Right kidney (tissue), 9 donors: ENCODE data around the gene KRTAP5-2.
"Not testable (repeated sequence)": the region's sequence is repeated elsewhere in the genome, so short reads cannot be mapped to it uniquely, and the experiment has no call there.

Experiments
- DNase-seq: peaks from one replicate; pipeline ENCODE4 v3.0.0-alpha.2; 2016
- long read RNA-seq, 8 donors: transcript quantifications; one replicate each; lab custom pipeline, GENCODE V29; 2026

KRTAP5-2 gene, protein sequence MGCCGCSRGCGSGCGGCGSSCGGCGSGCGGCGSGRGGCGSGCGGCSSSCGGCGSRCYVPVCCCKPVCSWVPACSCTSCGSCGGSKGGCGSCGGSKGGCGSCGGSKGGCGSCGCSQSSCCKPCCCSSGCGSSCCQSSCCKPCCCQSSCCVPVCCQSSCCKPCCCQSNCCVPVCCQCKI
- long read RNA-seq, donor 1 = 0 reads
- long read RNA-seq, donor 2 = 0 reads
- long read RNA-seq, donor 3 = 0 reads
- long read RNA-seq, donor 4 = 0 reads
- long read RNA-seq, donor 5 = 0 reads
- long read RNA-seq, donor 6 = 0 reads
- long read RNA-seq, donor 7 = 0 reads
- long read RNA-seq, donor 8 = 0 reads

DNA sequence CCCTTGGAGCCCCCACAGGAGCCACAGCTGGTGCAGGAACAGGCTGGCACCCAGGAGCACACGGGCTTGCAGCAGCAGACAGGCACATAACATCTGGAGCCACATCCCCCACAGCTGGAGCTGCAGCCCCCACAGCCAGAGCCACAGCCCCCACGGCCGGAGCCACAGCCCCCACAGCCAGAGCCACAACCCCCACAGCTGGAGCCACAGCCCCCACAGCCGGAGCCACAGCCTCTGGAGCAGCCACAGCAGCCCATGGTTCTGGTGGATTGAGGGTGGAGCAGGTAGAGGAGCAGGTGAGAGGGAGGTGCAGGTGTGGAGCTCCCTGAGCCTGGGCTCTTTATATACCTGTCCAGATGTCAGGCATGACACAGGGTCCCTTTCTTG, at the start of gene KRTAP5-2:
Gene KRTAP5-2, minus strand, starts transcription at position 301 of the 387 bp plus-strand sequence. Its CDS starts 44 bp downstream, at position 257.
- no peak for DNase-seq

DNA sequence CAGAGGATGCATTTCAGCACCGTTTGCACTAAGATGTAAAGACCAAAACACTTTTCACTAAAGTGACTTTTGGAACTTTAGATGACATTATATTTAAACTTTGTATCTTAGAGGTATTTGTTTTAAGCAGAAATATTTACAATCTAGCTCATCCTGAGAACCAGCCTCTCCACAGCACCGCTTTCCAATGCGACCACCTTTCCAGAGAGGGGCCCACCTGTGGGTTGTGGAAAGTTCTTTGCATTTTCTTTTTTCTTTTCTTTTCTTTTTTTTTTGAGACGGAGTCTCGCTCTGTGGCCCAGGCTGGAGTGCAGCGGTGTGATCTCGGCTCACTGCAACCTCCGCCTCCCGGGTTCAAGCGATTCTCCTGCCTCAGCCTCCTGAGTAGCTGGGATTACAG, 48.4 kb upstream of the KRTAP5-2 start:
- DNase-seq = not testable (repeated sequence)

DNA sequence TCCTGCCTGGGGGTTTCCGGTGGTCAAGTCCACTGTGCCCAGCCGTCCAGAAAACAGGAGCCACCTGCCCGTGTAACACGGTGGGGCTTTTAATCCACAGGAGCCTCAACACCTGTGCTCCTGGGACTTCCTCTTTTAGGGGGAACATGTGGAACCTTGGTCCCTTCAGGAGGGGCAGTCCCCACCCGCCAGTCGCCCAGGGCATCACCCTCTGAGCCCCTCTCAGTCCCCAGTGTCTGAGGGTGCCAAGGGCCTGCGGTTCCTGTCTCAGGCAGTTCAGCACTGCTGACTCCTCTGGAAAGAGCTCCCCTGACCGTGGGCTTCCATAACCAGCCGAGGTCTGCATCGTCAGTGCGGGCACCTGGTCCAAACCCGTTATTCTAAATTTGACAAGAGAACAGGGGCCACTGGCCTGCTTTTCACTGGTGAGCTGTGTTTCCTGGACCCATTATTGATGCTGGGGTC, 47.3 kb upstream of the KRTAP5-2 start:
- DNase-seq = no peak

DNA sequence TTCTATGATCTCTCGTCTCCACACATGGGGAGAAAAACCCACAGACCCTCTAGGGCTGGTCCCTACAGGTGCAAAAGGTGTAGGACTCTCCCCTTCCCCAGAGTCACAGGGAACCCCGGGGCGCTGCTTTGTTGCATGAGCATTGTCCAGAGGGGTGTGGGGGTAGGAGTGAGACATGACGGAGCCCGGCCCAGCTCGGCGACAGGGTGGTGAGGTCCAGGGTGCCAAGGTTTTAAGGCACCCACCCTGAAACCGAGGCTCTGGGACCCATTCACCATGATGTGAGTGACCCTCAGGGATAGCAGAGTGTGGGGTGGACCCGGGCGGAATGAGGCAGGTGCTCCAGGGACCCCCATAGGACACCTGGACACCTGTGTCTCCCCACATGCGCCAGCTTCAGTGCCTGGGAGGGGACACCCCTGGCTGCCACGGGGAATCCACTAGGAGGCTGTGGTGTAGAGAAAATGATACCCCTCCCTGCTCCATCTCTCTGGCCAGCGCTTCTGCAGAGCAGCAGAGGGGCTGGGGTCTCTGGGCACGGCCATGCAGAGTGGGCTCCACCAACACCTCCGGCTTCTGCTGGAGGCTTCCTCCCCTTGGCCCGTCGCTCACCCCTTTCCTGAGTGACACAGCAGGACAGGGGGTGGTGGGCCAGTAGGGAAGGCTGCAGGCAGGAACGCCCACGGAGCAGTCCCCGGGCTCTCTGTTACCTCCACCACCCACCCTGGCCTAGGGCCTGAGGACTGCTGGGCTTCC, 46.7 kb upstream of the KRTAP5-2 start:
- DNase-seq = no peak

DNA sequence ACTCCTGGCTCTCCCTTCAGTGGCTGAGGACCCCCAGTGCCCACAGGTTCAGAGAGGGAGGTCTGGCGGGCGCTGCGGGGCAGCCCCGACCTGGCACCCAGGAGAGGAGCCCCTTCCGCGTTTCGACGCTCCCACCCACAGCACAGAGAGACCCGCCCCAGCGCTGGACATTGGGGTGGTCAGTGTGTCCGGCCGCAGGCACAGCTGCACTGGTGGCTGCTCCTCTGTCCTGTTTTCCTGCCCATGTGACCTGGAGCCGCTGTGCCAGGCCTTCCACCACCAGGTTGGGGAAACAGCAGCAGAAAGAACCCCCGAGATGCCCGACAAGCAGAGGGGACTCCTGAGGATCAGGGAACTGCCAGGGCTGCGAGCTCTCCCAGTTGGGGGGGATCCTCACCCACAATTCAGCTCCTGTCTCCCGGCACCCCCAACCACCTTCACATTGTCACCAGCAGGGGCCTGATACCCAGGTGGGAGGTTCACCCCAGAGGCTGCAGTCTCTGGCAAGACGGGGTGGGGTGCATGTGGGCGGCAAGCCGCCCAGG, 45.1 kb upstream of the KRTAP5-2 start:
- no peak for DNase-seq

DNA sequence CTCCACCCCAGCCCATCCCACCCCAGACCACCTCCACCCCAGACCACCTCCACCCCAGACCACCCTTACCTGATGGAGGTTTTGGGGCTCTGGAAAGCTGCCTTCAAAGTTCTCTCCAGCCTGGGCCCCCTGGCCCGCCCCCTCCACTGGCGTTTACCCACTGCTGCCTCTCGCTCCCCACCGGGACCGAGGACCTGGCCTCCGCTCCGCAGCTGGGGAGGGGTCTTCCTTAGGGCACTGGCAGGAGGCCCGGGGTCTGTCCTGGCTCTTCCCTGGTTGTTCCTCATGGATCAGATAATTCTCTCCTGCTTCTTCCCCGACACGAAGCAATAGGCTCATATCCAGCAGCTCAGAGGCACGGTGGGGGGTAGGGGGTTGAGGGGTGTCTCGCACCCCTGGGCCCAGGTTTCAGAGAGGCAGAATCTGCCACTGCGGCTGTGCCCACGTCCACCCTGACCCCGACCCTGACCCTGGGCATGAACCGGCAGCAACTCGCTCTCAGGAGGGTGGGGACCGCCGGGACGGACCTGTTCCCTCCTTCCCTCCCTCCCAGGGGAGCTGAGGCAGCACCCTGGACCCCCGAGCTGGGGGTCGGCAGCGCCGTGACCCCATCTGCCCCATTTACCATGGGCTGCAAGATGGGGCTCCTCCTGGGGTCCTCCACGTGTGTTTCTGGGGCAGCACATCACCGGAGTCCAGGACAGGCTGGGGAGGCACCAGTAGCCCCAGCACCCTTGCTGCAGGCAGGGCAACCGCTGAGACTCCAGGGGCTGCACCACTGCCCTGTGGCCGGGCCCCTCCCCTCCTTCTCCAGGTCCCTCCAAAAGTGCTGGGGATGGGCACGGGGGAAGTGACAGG, 44.4 kb upstream of the KRTAP5-2 start:
- DNase-seq = no peak

DNA sequence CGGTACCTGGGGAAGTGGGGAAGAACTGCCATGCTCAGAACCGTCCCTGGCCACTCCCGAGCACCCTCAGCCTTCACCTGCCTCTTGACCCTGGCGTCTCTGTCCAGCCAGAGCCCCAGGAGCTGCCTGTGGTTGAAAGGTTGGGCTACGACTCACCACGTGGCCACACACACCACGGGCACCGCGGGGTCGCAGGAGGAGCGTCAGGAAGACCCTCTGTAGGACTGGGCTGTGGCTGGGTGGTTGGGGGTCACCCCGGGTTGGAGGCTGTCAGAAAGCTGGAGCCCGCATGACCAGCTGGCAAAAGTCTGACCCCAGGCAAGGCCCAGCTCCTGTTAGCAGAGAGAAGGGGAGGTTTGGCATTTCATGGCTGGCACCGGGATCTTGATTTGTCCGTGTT, 43.0 kb upstream of the KRTAP5-2 start:
- no peak for DNase-seq

DNA sequence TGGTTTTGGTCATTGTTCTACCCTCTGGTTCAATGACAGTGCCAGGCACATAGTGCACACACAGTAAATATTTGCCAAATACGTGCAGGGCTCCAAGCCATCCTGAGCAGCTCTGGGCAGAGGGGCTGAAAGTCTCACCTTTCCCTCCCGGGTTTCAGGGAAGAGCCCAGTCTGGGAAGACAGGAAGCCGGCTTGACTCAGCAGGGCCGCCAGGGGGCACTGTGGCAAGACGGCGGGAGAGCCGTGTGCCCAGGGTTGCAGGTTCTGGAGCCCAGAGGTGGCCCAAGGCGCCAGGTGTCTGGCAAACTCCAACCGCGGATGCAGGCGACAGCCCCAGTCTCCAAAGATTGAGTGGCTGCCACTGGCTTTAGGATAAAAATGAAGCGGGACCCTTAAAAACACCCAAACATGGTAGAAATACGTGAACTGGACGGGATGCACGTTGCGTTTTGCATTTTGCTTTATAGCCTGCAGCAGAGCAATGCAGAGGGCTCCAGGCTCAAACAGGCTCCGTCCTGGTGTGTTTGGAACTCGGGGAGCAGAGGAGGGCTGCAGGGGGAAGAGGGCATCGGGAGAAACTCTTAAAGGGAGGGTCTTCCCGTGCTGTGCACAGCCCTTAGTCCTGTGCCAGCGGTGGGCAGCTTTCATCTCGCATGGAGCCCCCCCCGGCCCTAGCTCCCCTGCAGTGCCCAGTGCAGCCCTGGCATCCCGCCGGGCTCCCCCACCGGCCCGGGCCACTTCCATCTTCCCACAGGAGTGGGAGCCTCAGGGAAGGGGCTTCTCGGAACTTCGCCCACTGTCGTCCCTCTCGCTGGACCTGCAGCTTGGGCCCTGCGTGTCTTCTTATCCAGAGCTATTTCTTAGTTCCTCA, 42.2 kb upstream of the KRTAP5-2 start:
- peak; percentile 38 for DNase-seq

DNA sequence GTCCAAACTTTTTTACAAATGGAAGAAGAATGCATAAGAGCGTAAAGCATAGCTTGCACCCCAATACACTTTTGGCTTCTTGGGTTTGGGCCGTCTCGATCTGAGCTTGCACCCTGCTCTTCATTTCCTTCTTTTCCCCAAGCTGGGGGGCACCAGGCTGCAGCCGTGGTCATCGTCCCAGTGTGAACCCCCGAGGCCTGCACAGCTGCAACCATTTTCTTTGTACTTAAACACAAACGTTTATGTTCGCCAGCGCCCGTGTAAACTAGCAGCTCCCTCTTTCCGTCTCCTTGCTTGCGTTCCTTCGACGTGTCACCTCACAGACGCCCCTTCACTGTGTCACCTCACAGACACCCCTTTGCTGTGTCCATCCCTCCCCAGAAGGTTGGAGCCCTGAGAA, 41.6 kb upstream of the KRTAP5-2 start:
- no peak for DNase-seq

DNA sequence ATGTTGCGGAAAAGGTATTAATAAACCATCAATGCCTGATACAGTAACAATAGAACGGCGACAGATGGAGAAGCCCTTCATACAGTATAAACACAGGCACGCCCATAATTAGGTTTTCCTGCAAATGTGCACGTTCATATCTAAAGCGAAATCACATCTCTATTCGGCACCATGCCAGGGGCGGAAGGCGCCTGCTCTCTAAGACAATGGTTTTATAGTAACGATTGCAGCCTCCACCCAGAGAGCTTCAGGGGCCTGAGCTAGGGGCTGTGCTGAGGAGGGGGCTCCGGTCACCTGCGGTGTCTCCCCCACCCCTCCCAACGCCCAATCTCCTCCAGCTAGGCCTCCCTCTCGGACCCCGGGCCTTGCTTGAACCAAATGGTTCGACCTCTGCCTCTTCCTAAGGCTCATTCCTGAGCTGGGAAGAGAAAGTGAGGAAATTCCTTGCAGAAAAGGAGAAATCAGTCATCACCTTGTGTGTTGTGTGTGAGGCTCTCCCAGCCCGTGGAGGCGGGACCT, 41.1 kb upstream of the KRTAP5-2 start:
- DNase-seq = no peak

DNA sequence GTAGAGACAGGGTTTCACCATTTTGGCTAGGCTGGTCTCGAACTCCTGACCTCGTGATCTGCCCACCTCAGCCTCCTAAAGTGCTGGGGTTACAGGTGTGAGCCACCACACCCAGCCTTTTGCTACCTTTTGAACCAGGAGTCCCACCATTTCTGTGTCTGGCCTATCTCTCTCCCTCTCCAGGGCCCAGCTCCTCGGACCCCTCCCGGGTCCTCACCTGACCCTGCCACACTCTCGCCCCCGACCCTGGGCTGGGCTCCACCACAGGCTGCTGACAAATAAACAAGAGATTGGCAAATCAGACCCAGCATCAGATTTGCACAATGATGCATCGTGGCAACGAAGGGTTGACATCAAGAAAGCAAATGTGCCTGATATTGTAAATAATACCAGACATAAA, 40.2 kb upstream of the KRTAP5-2 start:
- DNase-seq = no peak

DNA sequence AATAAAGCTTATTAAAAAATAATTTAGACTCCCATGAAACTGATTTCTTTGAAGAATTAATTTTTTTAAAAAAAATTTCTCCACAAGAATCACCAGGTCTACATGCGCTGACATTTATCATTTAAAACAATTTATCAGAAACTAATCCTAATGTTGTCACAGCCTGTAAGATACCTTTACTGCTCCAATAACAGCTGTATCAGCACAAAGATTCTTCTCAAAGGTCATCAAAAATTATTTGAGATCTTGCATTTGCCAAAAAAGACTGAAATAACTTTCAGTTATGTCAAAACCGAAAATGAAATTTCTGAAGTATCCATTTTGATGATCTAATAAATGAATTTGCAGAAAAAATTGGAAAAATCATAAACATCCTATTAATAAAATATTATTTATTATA, 39.5 kb upstream of the KRTAP5-2 start:
- DNase-seq = no peak

DNA sequence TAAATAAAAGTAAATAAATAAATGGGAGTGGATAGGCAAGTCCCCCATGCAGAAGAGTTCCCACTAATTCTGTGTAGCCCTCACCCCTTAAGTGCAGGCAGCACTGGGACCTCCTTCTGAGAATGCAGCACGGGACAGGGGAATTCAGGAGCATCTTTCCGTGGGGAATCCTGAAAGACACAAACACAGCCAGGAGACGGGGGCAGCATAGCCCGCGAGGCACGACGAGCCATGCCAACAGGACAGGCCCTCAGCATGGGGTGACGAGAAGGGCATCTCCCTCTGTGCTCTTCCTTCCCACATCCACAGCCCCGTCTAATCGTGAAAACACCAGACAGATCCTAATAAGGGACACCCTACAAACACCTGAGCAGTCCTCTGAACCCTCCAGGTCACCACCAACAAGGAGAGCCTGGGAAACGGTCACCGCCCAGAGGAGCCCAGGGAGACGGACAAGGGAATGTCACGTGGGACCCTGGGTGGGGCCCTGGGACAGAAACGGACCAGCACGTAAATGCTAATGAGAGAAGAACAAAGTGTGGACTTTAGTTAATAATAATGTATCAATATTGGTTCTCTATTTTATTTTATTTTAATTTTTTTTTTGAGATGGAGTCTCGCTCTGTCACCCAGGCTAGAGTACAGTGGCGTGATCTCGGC, 38.3 kb upstream of the KRTAP5-2 start:
- DNase-seq = no peak

DNA sequence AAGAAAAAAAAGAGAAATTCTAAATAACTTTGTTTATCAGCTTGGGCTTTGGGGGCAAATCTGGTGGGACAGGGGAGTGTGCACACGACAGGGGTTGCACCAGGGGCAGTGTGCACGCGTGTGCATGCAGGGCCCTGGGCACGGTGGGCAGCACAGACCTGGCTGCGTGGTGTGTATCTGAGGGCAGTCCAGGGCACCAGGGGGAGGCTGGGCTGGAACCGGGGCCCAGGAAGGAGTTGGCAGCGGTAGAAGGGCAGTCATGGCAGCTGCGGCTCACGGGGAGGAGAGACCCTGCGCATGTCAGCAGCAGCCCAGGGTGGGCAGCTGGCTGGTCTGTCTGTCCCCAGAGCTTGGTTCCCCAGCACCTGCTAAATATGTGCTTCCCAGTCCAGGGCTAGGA, 35.8 kb upstream of the KRTAP5-2 start:
- DNase-seq = no peak

DNA sequence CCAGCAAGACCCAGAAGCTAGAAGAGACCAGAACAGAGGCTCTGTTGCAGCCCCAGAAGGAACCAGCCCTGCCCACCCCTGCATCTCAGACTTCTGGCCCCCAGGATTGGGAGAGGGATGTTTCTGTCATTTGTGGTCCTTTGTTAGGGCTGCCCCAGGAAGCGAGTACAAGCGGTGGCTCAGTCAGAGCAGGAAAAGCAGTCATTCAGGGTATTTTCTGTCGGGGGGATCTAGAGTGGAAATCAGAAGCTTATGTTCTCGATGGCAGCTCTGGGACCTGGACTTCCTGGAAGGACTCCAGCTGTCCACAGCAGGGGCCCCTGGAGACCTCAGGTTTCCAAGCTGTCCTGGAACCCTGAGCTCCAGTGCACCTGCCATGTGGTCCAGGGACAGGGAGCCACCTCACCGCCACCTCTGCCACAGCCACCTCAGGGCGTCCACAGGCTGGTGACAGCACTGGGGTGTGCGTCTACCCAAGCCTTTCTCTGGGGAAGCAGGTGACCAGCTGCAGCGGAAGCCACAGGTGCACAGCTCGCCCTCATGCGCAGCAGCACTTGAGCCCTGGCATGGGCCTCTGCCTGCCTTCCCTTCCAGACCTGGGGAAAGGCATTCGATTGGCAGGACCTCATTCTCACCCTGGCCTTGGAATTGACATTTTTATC, 34.1 kb upstream of the KRTAP5-2 start:
- DNase-seq = no peak

DNA sequence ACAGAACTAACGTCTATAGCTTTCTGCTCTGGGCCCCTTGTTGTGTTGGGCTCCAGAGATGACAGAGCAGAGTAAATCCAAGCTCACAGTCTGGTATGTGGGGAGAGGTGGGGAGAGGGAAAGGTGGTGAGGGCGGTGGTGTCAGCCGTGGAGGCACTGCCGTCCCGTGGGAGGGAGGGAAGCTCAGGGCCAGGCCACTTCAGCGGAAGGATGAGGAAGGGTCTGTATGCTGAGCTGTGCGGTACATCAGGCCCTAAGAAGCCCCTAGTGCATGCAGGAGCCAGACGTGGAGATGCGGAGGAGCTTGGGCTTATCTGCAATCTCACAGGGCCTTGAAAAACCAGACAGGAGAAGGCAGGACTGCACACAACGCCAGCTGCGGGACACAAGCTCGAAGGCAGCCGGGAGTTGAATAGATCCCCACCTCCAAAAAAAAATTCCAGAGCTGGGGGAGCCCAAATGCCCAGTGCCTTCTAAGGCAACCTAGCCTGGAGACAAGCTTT, 33.0 kb upstream of the KRTAP5-2 start:
- no peak for DNase-seq

DNA sequence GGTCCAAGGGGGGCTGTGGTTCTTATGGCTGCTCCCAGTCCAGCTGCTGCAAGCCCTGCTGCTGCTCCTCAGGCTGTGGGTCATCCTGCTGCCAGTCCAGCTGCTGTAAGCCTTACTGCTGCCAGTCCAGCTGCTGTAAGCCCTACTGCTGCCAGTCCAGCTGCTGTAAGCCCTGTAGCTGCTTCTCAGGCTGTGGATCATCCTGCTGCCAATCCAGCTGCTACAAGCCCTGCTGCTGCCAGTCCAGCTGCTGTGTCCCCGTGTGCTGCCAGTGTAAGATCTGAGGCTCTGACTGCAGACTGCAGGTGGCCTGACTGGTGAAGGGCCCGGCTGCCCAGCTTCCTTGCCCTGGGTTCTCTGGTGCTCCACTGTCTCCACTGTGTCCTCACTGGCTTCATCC, 32.2 kb upstream of the KRTAP5-2 start:
- no peak for DNase-seq

DNA sequence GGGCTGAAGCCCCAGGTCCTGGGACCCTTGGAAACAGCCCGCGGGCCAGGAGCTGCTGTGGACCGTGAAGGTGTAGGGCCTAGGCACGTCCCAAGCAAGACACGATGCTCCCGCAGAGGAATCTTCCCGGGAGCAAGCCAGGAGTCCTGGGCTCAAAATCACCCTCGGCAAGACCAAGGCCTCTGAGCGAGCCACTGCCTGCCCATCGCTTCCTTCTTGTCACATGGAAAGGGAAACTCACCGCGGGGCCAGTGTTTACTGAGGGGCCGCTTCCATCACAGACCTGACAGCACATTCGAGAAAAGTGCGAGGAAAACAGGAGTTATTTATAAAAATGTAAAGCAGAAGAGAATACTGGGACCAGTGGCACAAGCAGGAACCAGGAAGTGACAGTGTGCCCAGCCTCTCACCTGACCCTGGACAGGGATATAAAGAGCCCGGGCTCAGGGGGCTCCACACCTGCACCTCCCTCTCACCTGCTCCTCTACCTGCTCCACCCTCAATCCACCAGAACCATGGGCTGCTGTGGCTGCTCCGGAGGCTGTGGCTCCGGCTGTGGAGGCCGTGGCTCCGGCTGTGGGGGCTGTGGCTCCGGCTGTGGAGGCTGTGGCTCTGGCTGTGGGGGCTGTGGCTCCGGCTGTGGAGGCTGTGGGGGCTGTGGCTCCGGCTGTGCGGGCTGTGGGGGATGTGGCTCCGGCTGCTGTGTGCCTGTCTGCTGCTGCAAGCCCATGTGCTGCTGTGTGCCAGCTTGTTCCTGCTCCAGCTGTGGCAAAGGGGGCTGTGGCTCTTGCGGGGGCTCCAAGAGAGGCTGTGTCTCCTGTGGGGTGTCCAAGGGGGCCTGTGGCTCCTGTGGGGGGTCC, 31.5 kb upstream of the KRTAP5-2 start, which contains the start of gene KRTAP5-5:
Gene KRTAP5-5, plus strand, starts transcription at position 450 of the 860 bp plus-strand sequence. Its CDS starts 66 bp downstream, at position 516.
- no peak for DNase-seq
